HCT116 (cell line): ENCODE measurements around the gene TMEM63B.

ENCODE experiments used
- CEBPB ChIP-seq: IDR thresholded peaks from 2 replicates; pipeline ENCODE4 v1.6.1; 2012; ENCODE audit warnings: low read depth
- CTCF ChIP-seq, 3 experiments: fragments of 200-600 bp in 1 of 3; sonication (generic) in 1 of 3; IDR thresholded peaks in 2 of 3; conservative IDR thresholded peaks in 1 of 3; 2 replicates each; pipeline ENCODE4 v1.5.1; 2012 to 2017; ENCODE audit warnings: low read depth in 2 of 3, low read length in 2 of 3, antibody characterized with exemption in 1 of 3, borderline replicate concordance in 1 of 3, control low read depth in 1 of 3, mild to moderate bottlenecking in 1 of 3, mixed read lengths in 1 of 3, mixed run types in 1 of 3, moderate library complexity in 1 of 3; ENCODE audit not compliant: insufficient read depth in 1 of 3
- EZH2 ChIP-seq: fragments of 200-600 bp; sonication (generic); IDR thresholded peaks from 2 replicates; pipeline ENCODE4 v1.6.1; 2017; ENCODE audit warnings: antibody characterized with exemption, mixed run types
- JUND ChIP-seq: IDR thresholded peaks from 2 replicates; pipeline ENCODE4 v1.6.1; 2012
- POLR2A ChIP-seq: IDR thresholded peaks from 2 replicates; pipeline ENCODE4 v1.7.0; 2011; ENCODE audit warnings: borderline replicate concordance; ENCODE audit not compliant: insufficient read depth, insufficient read length; ENCODE audit errors: extremely low read depth
- REST ChIP-seq: IDR thresholded peaks from 2 replicates; pipeline ENCODE4 v1.6.1; 2012; ENCODE audit warnings: low read depth
- SIN3A ChIP-seq: IDR thresholded peaks from 2 replicates; pipeline ENCODE4 v1.6.1; 2012; ENCODE audit warnings: low read depth

GRCh38 chr6:44078827-44079671, 48.3 kb upstream of the TMEM63B start:
- TF ChIP-seq CTCF (IDR thresholded peaks at IDR 0.05 in 2 of 3, conservative IDR thresholded peaks at IDR 0.05 in 1 of 3; ENCODE audit: borderline replicate concordance in 1 of 3, insufficient read depth in 1 of 3, low read depth in 2 of 3, low read length in 2 of 3) (peak in 2 of 3 experiments; percentile 80 to 86; a peak in 4 of 6 replicates), POLR2A (no peak), SIN3A (no peak), JUND (no peak), CEBPB (no peak), EZH2 (no peak), REST (no peak)
